Urinary bladder (tissue), 4 donors: ENCODE data around the gene PRDM4. TPM values are rescaled to one million over a fixed set of nuclear protein-coding genes. Genes with fewer than 3 reads are reported as not detected.
"Not testable (repeated sequence)": the region's sequence is repeated elsewhere in the genome, so short reads cannot be mapped to it uniquely, and the experiment has no call there.

Experiments
- DNase-seq: peaks from one replicate; pipeline ENCODE4 v3.0.0-alpha.2; 2015; ENCODE audit errors: extremely low spot score
- H3K27ac ChIP-seq: one replicate; pipeline ENCODE4 v1.5.1; 2013; ENCODE audit warnings: low read depth, mild to moderate bottlenecking, moderate library complexity
- H3K36me3 ChIP-seq: one replicate; pipeline ENCODE4 v1.6.1; 2013; ENCODE audit warnings: mild to moderate bottlenecking, moderate library complexity; ENCODE audit not compliant: insufficient read depth
- H3K4me1 ChIP-seq: one replicate; pipeline ENCODE4 v1.6.1; 2013; ENCODE audit warnings: mild to moderate bottlenecking, moderate library complexity; ENCODE audit not compliant: insufficient read depth
- H3K4me3 ChIP-seq: one replicate; pipeline ENCODE4 v1.5.1; 2013; ENCODE audit warnings: low read depth, low read length
- WGBS: extraction: QIAGEN DNeasy Blood & Tissue Kit; methylation state at CpG from one replicate; pipeline ENCODE4 v1.1.7; 2013; 5-methylcytosine and 5-hydroxymethylcytosine counted together
- polyA plus RNA-seq: library from polyadenylated mRNA; stranded (reverse); fragments of 200-250 nt; gene quantifications from one replicate; pipeline ENCODE4 v1.2.3, GENCODE V29; 2013
- total RNA-seq: library from RNA; depleted of rRNA; stranded (reverse); fragments of >200 nt; gene quantifications from one replicate; pipeline ENCODE4 v1.2.3, GENCODE V29; 2014
- donor health status: healthy with polysubstance abuse.
- donor health status: healthy.

Gene PRDM4
- total and polyA plus RNA-seq, 2 donors = 15.7 to 16.2 TPM

DNA sequence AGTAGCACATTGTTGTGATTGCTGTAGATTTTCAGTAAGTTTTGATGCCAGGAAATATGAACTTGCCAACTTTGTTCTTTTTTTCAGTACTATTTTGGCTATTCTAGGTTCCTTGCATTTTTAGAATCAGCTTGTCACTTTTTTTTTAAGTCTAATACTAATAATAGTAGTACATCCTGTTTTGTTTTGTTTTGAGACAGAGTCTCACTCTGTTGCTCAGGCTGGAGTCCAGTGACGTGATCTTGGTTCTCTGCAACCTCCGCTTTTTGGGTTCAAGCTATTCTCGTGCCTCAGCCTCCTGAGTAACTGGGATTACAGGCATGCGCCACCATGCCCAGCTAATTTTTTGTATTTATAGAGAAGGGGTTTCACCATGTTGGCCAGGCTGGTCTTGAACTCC is 58.8 kb downstream of the PRDM4 start:
- Histone ChIP-seq H3K36me3 (peaks cover 11% of the 10 kb centered on the region), H3K4me3 (no peak overlapping the region), H3K27ac (no peak overlapping the region), H3K4me1 (no peaks in the 10 kb centered on the region)
- DNase-seq = no peak
- WGBS = 97% methylated on average over 4 of the region's 4 CpGs

DNA sequence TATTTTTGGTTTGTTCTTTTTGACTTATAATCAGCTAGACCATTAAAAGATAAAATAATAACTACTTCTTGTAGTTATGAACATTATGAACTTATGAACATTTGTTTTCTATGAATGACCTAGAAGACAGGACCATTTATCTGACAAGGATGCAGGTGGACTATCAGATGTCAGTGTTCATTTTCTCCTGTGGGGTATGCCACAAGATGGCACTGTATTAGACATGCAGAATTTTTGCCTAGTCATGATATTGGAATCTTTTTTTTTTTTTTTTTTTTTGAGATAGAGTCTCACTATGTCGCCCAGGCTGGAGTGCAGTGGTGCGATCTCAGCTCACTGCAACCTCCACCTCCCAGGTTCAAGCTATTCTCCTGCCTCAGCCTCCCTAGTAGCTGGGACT is 65.2 kb downstream of the PRDM4 start:
- H3K4me3 ChIP-seq, H3K27ac ChIP-seq, H3K4me1 ChIP-seq, H3K36me3 ChIP-seq, DNase-seq: not testable (repeated sequence)
- 68% methylated on average over 2 of the region's 2 CpGs for WGBS

DNA sequence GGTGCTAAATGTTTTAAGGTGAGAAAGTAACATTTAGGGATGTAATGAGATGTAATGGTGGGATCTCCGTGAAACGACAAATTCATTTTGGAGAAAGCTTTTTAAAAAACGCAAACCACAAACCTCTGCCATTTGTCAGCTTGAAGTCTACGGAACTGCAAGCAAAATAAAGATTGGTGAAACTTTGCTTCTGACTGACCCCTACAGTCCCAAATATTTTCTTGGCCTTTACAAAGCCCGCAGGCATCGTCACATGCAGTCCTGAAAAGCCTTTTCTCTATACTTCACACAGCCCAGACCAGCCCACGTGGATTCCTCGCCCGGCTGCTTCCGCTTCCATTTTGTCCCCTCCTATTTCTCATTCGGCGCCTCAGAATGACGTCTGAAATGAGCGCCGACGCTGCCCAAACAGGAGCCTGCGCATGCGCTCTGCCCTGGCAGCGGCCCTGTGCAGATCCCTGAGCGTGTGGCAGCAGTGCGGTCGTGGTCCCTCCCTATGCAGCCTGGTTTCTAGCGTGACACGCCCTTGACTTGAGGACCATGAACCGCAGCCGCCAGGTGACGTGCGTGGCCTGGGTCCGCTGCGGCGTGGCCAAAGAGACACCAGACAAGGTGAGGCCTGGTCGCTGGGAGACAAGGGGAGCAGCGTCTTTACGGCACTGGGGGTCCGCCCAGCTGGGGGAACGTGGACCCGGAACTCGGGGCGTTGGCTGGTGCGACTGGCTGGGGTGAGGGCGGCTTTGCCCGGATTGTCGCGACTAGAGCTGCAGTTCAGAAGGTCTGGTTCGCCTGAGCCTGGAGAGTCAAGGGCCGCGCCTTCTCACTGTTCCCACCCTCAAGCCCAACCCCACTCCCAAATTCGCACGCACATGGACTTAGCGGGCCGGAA is 75.3 kb downstream of the PRDM4 start, which contains the start of gene PWP1:
Gene PWP1, plus strand, starts transcription at position 440 of the 889 bp plus-strand sequence. Its CDS starts 101 bp downstream, at position 541.
- WGBS = under 1% methylated on average over 51 of the region's 51 CpGs
- Histone ChIP-seq H3K4me3 (peak within 1 kb of the TSS; percentile 62), H3K4me1 (no peaks in the 10 kb centered on the region), H3K36me3 (peaks cover 3% of the 10 kb centered on the region), H3K27ac (peak within 1 kb of the TSS; percentile 57)
- DNase-seq = peak; percentile 90

DNA sequence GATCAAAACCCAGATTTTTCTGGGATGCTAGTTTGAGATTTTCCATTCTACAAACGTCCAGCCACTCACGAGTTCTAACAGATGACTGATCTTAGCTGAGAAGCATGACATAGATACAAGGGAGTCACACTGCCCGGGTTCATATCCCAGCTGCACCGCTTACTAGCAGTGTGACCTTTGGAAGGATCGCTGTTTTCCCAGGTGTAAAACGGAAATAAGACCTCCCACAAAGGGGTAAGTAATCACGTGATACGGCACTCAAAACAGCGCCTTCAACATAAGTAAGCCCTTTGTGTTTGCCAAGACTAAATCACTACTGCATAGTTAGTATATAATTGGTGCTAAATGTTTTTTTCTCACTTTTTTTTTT is 76.0 kb downstream of the PRDM4 start:
- no peak for DNase-seq
- Histone ChIP-seq H3K36me3 (peaks cover 3% of the 10 kb centered on the region), H3K4me3 (peak overlapping the region; percentile 62), H3K4me1 (no peaks in the 10 kb centered on the region), H3K27ac (no peak overlapping the region)
- WGBS = 5% methylated on average over 9 of the region's 9 CpGs

DNA sequence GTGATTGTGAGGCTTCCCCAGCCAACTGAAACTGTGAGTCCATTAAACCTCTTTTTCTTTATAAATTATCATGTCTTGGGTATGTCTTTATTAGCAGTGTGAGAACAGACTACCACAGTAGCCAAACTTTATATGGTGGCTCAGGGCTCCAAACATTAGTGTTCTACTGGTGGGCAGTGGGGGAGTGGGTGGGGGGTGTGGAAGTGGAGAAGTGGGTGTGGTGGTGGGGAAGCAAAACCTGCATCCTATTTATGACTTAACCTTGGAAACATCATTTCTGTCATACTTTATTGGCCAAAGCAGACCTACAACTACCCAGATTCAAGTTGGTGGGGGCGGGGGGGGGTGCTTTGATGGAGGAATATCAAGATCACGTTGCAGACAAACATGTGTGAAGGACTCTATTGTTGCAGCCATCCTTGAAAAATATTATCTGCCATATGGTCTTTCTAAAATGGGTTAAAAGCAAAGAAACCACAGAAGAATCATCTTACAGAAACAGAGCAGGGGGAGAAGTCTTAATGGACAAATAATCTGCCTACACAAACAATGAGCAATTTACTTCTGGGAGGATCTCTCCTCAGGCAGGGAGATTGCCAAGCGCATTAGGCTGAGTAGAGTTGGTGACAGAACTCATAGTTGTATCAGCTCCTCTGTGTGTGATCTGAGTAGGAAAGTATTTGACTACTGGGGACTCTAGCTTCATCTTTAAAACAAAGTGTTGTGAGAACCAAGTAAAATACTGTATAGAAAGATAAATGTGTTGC is 76.7 kb downstream of the PRDM4 start:
- 68% methylated on average over 3 of the region's 3 CpGs for WGBS
- DNase-seq = no peak
- Histone ChIP-seq H3K27ac (no peak overlapping the region), H3K36me3 (peaks cover 3% of the 10 kb centered on the region), H3K4me3 (no peak overlapping the region), H3K4me1 (no peaks in the 10 kb centered on the region)

Other genes with a start within 250 kb of the PRDM4 start
- 38.2 TPM for gene PWP1, start 75.3 kb downstream of the PRDM4 start, total RNA-seq
- gene PWP1, start 75.3 kb downstream of the PRDM4 start, polyA plus RNA-seq = 44.1 TPM
- gene ASCL4, start 13.6 kb upstream of the PRDM4 start, total RNA-seq = not detected
- not detected for gene ASCL4, start 13.6 kb upstream of the PRDM4 start, polyA plus RNA-seq